GM23338 (cell line): ENCODE data around the gene SOHLH1. TPM values are rescaled to one million over a fixed set of nuclear protein-coding genes. Genes with fewer than 3 reads are reported as not detected.
A peak's percentile ranks its signal among the peaks of the same experiment; 100 is the strongest.

Experiments used
- ATAC-seq: fragments of 200-7000 bp; cut with Tn5 transposase; 3 replicates; pipeline ENCODE4 v1.9.1; 2020
- DNase-seq: peaks from one replicate; pipeline ENCODE4 v3.0.0-alpha.2; 2015; ENCODE audit warnings: low spot score
- H2AFZ ChIP-seq: fragments of 200-600 bp; sonication (generic); 2 replicates; pipeline ENCODE4 v1.8.0; 2016; ENCODE audit warnings: antibody characterized with exemption, mild to moderate bottlenecking, moderate library complexity
- H3F3A ChIP-seq: fragments of 200-600 bp; sonication (generic); replicated peaks from 2 replicates; pipeline ENCODE4 v1.8.0; 2017; ENCODE audit warnings: antibody characterized with exemption, mixed run types, low read depth
- H3K27ac ChIP-seq: fragments of 200-600 bp; sonication (generic); 2 replicates; pipeline ENCODE4 v1.6.1; 2016; ENCODE audit warnings: low read depth
- H3K27me3 ChIP-seq: fragments of 200-600 bp; sonication (generic); 2 replicates; pipeline ENCODE4 v1.8.0; 2016; ENCODE audit warnings: mild to moderate bottlenecking, mixed run types, moderate library complexity; ENCODE audit not compliant: insufficient read depth
- H3K36me3 ChIP-seq: fragments of 200-600 bp; sonication (generic); 2 replicates; pipeline ENCODE4 v1.8.0; 2016; ENCODE audit warnings: mild to moderate bottlenecking; ENCODE audit not compliant: insufficient read depth
- H3K4me1 ChIP-seq: fragments of 200-600 bp; sonication (generic); 2 replicates; pipeline ENCODE4 v1.8.0; 2016; ENCODE audit warnings: mild to moderate bottlenecking, moderate library complexity; ENCODE audit not compliant: insufficient read depth
- H3K4me2 ChIP-seq: fragments of 200-600 bp; sonication (generic); 2 replicates; pipeline ENCODE4 v1.7.1; 2017; ENCODE audit warnings: mixed run types
- H3K4me3 ChIP-seq: fragments of 200-600 bp; sonication (generic); 2 replicates; pipeline ENCODE4 v1.6.1; 2016; ENCODE audit warnings: mixed run types
- H3K79me2 ChIP-seq: fragments of 200-600 bp; sonication (generic); replicated peaks from 2 replicates; pipeline ENCODE4 v1.8.0; 2017; ENCODE audit warnings: mild to moderate bottlenecking; ENCODE audit not compliant: insufficient read depth
- H3K9me2 ChIP-seq: fragments of 200-600 bp; sonication (generic); 2 replicates; pipeline ENCODE4 v1.8.0; 2017; ENCODE audit not compliant: insufficient read depth
- H4K20me1 ChIP-seq: fragments of 200-600 bp; sonication (generic); replicated peaks from 2 replicates; pipeline ENCODE4 v1.8.0; 2017; ENCODE audit warnings: mild to moderate bottlenecking; ENCODE audit not compliant: insufficient read depth
- H3K27ac Mint-ChIP-seq: 2 replicates; pipeline ENCODE4 v1.8.0; 2020; ENCODE audit warnings: inconsistent platforms, mild to moderate bottlenecking, moderate library complexity, mixed read lengths
- H3K27me3 Mint-ChIP-seq: 3 replicates; pipeline ENCODE4 v1.8.0; 2022; ENCODE audit warnings: low read depth, mild to moderate bottlenecking, moderate library complexity, mixed read lengths, inconsistent platforms; ENCODE audit not compliant: insufficient read depth, poor library complexity
- H3K36me3 Mint-ChIP-seq: 3 replicates; pipeline ENCODE4 v1.8.0; 2021; ENCODE audit warnings: low read depth, mild to moderate bottlenecking, inconsistent platforms, moderate library complexity, mixed read lengths
- H3K4me1 Mint-ChIP-seq: 3 replicates; pipeline ENCODE4 v1.8.0; 2020; ENCODE audit warnings: mild to moderate bottlenecking, inconsistent platforms, mixed read lengths
- H3K4me3 Mint-ChIP-seq: 3 replicates; pipeline ENCODE4 v1.8.0; 2021; ENCODE audit warnings: moderate library complexity, mild to moderate bottlenecking, inconsistent platforms, mixed read lengths
- H3K9me3 Mint-ChIP-seq: 3 replicates; pipeline ENCODE4 v1.8.0; 2020; ENCODE audit warnings: moderate library complexity, mild to moderate bottlenecking, inconsistent platforms, mixed read lengths
- CREB1 ChIP-seq: fragments of 250-450 bp; sonication (Bioruptor Pico); IDR thresholded peaks from 2 replicates; pipeline ENCODE4 v1.5.0; 2020; ENCODE audit warnings: low read depth, mild to moderate bottlenecking, moderate library complexity
- JUNB ChIP-seq: IDR thresholded peaks from one replicate; pipeline ENCODE4 v1.6.1; 2016; ENCODE audit warnings: antibody characterized with exemption; ENCODE audit not compliant: unreplicated experiment
- NANOG ChIP-seq: IDR thresholded peaks from 2 replicates; pipeline ENCODE4 v1.6.1; 2016; ENCODE audit warnings: antibody characterized with exemption, borderline replicate concordance
- POLR2AphosphoS5 ChIP-seq: IDR thresholded peaks from 2 replicates; pipeline ENCODE4 v1.6.1; 2016; ENCODE audit warnings: antibody characterized with exemption, low read depth
- ZNF331 ChIP-seq: fragments of 250-450 bp; sonication (Bioruptor Pico); IDR thresholded peaks from 2 replicates; pipeline ENCODE4 v1.5.0; 2020; ENCODE audit warnings: low read depth, mild to moderate bottlenecking, moderate library complexity
- ZNF462 ChIP-seq: fragments of 250-450 bp; sonication (Bioruptor Pico); IDR thresholded peaks from 2 replicates; pipeline ENCODE4 v1.5.0; 2020; ENCODE audit warnings: mild to moderate bottlenecking, moderate library complexity
- polyA plus RNA-seq: library from polyadenylated mRNA; unstranded; fragments of >200 nt; fragmentation: Nextera tagmentation; extraction: Ambion mirVana; gene quantifications from 2 replicates; pipeline ENCODE4 v1.2.1, GENCODE V29; 2016
- total RNA-seq: library from RNA; depleted of rRNA; stranded (reverse); fragments of >200 nt; shearing (Covaris generic); gene quantifications from 2 replicates; pipeline ENCODE4 v1.2.3, GENCODE V29; 2014
- TF ChIP-seq, protein P1 (sequence below), 2 experiments: fragments of 200-600 bp in 1 of 2; sonication (generic) in 1 of 2; conservative IDR thresholded peaks; 2 replicates each; pipeline versions ENCODE4 v1.5.1 to v1.6.1; 2016 to 2017; ENCODE audit warnings: antibody characterized with exemption in 2 of 2, low read depth in 2 of 2, mild to moderate bottlenecking in 2 of 2, moderate library complexity in 1 of 2
- TF ChIP-seq, protein P2 (sequence below): IDR thresholded peaks from one replicate; pipeline ENCODE4 v1.6.1; 2018; ENCODE audit warnings: antibody characterized with exemption; ENCODE audit not compliant: unreplicated experiment
- TF ChIP-seq, protein P3 (sequence below): IDR thresholded peaks from 2 replicates; pipeline ENCODE4 v1.6.1; 2016; ENCODE audit warnings: antibody characterized with exemption

Gene SOHLH1
- total and polyA plus RNA-seq, 2 experiments from 2014 or later: 0.21 TPM; not detected in 1

GRCh38 chr9:135649508-135649907 lies 49.8 kb downstream of the SOHLH1 start (continued):
- no peak for TF ChIP-seq ZNF331 (CRISPR knock-in tag)
- TF ChIP-seq, protein P1, sequence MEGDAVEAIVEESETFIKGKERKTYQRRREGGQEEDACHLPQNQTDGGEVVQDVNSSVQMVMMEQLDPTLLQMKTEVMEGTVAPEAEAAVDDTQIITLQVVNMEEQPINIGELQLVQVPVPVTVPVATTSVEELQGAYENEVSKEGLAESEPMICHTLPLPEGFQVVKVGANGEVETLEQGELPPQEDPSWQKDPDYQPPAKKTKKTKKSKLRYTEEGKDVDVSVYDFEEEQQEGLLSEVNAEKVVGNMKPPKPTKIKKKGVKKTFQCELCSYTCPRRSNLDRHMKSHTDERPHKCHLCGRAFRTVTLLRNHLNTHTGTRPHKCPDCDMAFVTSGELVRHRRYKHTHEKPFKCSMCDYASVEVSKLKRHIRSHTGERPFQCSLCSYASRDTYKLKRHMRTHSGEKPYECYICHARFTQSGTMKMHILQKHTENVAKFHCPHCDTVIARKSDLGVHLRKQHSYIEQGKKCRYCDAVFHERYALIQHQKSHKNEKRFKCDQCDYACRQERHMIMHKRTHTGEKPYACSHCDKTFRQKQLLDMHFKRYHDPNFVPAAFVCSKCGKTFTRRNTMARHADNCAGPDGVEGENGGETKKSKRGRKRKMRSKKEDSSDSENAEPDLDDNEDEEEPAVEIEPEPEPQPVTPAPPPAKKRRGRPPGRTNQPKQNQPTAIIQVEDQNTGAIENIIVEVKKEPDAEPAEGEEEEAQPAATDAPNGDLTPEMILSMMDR (conservative IDR thresholded peaks at IDR 0.05; ENCODE audit: low read depth in 2 of 2): no peak

GRCh38 chr9:135648494-135649410 lies 50.5 kb downstream of the SOHLH1 start:
- Mint-ChIP-seq H3K27ac (no peak overlapping the region), H3K9me3 (peaks cover 98% of the 10 kb centered on the region), H3K36me3 (peaks cover 78% of the 10 kb centered on the region), H3K4me3 (no peak overlapping the region; the same call in 2 of the 3 replicates), H3K27me3 (peaks cover 16% of the 10 kb centered on the region), H3K4me1 (peaks cover 3% of the 10 kb centered on the region; the same call in 1 of the 3 replicates)
- ATAC-seq: peak; percentile 64
- H3F3A ChIP-seq: no peaks in the 10 kb centered on the region
- no peak overlapping the region for H3K4me3 ChIP-seq
- H2AFZ ChIP-seq: no peak overlapping the region
- H4K20me1 ChIP-seq: no peaks in the 10 kb centered on the region
- peaks cover 13% of the 10 kb centered on the region for H3K36me3 ChIP-seq
- no peaks in the 10 kb centered on the region for H3K9me2 ChIP-seq
- no peak overlapping the region for H3K27ac ChIP-seq
- no peaks in the 10 kb centered on the region for H3K4me1 ChIP-seq
- 0 out of 2 replicates have a peak overlapping the region, but pooled peaks have one; percentile 3 for H3K4me2 ChIP-seq
- no peaks in the 10 kb centered on the region for H3K27me3 ChIP-seq
- no peak for DNase-seq
- no peaks in the 10 kb centered on the region for H3K79me2 ChIP-seq
- TF ChIP-seq POLR2AphosphoS5: no peak
- TF ChIP-seq CREB1 (CRISPR knock-in tag): no peak
- no peak for TF ChIP-seq NANOG
- TF ChIP-seq, protein P2, sequence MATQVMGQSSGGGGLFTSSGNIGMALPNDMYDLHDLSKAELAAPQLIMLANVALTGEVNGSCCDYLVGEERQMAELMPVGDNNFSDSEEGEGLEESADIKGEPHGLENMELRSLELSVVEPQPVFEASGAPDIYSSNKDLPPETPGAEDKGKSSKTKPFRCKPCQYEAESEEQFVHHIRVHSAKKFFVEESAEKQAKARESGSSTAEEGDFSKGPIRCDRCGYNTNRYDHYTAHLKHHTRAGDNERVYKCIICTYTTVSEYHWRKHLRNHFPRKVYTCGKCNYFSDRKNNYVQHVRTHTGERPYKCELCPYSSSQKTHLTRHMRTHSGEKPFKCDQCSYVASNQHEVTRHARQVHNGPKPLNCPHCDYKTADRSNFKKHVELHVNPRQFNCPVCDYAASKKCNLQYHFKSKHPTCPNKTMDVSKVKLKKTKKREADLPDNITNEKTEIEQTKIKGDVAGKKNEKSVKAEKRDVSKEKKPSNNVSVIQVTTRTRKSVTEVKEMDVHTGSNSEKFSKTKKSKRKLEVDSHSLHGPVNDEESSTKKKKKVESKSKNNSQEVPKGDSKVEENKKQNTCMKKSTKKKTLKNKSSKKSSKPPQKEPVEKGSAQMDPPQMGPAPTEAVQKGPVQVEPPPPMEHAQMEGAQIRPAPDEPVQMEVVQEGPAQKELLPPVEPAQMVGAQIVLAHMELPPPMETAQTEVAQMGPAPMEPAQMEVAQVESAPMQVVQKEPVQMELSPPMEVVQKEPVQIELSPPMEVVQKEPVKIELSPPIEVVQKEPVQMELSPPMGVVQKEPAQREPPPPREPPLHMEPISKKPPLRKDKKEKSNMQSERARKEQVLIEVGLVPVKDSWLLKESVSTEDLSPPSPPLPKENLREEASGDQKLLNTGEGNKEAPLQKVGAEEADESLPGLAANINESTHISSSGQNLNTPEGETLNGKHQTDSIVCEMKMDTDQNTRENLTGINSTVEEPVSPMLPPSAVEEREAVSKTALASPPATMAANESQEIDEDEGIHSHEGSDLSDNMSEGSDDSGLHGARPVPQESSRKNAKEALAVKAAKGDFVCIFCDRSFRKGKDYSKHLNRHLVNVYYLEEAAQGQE: no peak
- no peak for TF ChIP-seq ZNF462 (CRISPR knock-in tag)
- TF ChIP-seq JUNB: no peak
- TF ChIP-seq ZNF331 (CRISPR knock-in tag): no peak
- TF ChIP-seq, protein P3, sequence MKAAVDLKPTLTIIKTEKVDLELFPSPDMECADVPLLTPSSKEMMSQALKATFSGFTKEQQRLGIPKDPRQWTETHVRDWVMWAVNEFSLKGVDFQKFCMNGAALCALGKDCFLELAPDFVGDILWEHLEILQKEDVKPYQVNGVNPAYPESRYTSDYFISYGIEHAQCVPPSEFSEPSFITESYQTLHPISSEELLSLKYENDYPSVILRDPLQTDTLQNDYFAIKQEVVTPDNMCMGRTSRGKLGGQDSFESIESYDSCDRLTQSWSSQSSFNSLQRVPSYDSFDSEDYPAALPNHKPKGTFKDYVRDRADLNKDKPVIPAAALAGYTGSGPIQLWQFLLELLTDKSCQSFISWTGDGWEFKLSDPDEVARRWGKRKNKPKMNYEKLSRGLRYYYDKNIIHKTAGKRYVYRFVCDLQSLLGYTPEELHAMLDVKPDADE: no peak
